SIG-M5 (cell line): ENCODE measurements around the gene FGFRL1.
"Not testable (repeated sequence)": the region's sequence is repeated elsewhere in the genome, so short reads cannot be mapped to it uniquely, and the experiment has no call there.

Source experiments
- DNase-seq: peaks from one replicate; lab custom pipeline; 2025; lab: John Stamatoyannopoulos, UW

Gene FGFRL1

GRCh38 chr4:1053080-1053661, 41.7 kb downstream of the FGFRL1 start:
- DNase-seq: no peak

- DNase-seq: not testable (repeated sequence)
These were observed 42.5 kb downstream of the FGFRL1 start for GRCh38 chr4:1053891-1054290.

DNA sequence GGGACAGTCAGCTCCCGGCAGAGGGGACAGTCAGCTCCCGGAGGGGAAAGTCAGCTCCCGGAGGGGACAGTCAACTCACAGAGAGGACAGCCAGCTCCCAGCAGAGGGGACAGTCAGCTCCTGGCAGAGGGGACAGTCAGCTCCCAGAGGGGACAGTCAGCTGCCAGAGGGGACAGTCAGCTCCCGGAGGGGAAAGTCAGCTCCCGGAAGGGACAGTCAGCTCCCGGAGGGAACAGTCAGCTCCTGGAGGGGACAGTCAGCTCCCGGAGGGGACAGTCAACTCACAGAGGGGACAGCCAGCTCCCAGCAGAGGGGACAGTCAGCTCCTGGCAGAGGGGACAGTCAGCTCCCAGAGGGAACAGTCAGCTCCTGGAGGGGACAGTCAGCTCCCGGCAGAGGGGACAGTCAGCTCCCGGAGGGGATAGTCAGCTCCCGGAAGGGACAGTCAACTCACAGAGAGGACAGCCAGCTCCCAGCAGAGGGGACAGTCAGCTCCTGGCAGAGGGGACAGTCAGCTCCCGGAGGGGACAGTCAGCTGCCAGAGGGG, 43.3 kb downstream of the FGFRL1 start:
- DNase-seq: not testable (repeated sequence)

DNA sequence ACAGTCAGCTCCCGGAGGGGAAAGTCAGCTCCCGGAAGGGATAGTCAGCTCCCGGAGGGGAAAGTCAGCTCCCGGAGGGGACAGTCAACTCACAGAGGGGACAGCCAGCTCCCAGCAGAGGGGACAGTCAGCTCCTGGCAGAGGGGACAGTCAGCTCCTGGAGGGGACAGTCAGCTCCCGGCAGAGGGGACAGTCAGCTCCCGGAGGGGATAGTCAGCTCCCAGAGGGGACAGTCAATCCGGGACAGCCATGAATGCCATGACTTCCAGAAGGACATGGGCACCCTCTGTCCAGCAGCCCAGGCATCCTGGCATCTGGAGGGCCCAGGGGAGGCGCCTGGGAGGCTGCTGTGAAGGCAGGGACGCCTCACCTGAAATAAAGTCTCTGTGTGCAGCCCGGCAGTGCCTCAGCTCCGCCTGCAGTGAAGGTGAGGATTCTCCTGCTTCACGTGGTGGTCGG, 43.8 kb downstream of the FGFRL1 start:
- not testable (repeated sequence) for DNase-seq

GRCh38 chr4:1055721-1056590, 44.5 kb downstream of the FGFRL1 start:
- DNase-seq: no peak

DNA sequence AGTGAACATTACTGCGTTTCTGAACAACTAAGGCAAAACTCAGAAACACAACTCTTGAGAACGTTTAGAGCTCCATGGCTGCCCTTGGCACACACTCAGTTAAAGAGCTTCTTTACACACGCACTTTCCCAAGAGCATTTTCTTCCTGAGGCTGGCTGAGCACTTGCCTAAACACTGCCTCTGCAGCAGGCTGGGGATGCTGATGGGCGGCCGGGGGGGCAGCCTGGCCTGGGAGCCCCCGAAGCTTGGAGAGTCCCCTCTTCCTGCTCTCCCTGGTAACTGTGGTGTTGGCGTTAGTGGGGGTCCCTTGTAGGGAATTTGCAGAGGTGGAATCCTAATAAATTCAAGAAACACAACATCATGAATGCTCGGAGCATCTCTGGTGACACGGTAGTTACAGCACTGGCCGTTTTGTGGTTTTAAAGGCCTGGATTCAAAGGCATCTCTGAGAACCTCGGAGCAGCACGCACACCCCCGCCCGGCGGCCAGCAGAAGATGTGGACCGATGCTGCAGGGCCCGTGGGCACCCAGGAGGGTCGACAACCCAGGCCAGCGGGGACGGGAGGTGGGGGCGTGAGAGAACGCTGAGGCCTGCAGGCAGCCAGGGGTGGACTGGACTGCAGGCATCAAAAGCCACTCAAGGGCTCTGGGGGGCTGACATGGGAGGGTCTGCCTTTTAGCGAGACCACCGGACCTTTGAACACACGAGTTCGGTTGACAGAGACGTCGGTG, 45.4 kb downstream of the FGFRL1 start:
- DNase-seq: no peak

GRCh38 chr4:1057403-1057745, 45.9 kb downstream of the FGFRL1 start:
- no peak for DNase-seq

- no peak for DNase-seq
These were observed 47.0 kb downstream of the FGFRL1 start for GRCh38 chr4:1058198-1058996.

GRCh38 chr4:1058997-1059665, 47.7 kb downstream of the FGFRL1 start:
- DNase-seq: no peak

GRCh38 chr4:1060121-1060520, 48.7 kb downstream of the FGFRL1 start:
- DNase-seq: no peak

DNA sequence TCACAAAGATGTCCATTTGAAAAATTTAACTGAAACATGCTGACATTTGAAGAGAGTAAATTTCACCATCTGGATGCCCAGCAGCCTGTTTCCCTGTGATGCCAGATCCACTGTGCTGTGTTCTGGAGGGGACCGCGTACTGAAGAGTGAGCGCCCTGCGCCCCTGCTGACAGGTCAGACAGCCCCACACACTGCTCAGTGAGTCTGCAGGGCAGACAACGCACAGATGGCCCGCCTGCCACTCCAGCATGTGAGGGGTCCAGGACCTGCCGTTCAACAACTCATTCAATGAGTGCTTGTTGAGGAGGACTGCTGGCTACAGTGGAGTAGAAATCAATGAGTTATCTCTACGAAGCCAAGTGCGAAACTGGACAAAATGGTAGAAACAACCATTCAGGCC, 49.2 kb downstream of the FGFRL1 start:
- DNase-seq: no peak

GRCh38 chr4:1061056-1061700, 49.8 kb downstream of the FGFRL1 start:
- DNase-seq: no peak

- no peak for DNase-seq
These were observed 50.3 kb downstream of the FGFRL1 start for GRCh38 chr4:1061760-1062159.

- DNase-seq: no peak
These were observed 51.0 kb downstream of the FGFRL1 start for GRCh38 chr4:1062419-1062818.

DNA sequence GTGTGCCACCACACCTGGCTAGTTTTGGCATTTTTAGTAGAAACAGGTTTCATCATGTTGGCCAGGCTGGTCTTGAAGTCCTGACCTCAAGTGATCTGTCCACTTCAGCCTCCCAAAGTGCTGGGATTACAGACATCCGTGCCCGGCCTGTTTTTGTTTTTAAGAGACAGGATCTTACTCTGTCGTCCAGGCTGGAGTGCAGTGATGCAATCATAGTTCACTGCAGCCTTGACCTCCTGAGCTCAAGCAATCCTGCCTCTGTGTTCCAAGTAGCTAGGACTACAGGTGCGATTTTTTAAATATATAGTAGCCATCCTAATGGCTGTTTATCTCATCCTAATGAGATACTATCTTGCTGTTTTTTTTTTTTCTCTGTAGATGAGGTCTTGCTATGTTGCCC, 54.3 kb downstream of the FGFRL1 start:
- DNase-seq: no peak

- DNase-seq: no peak
These were observed 58.0 kb downstream of the FGFRL1 start for GRCh38 chr4:1069394-1069793.

GRCh38 chr4:1072830-1073446, 61.5 kb downstream of the FGFRL1 start:
- no peak for DNase-seq

DNA sequence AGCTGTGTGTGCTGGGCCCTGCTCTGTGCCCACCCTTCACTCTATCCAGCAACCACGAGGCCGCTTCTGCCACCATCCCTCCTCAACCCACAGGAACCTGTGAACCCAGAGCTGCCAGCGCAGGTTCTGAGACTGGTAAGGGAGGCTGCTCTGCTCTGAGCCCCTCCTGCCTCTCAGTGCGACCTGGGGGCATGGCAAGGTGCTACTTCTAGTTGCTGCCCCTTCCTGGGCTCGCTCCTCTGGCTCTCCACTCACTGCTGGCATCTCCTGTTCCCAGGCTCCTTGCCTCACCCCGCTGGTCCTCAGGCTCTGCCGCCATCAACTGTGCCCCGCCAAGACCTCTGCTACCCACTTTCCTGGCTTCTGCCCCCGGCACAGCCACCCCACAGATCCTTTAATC, 62.7 kb downstream of the FGFRL1 start:
- no peak for DNase-seq

GRCh38 chr4:1075225-1075624, 63.8 kb downstream of the FGFRL1 start:
- DNase-seq: no peak
